Measurements from ENCODE around the gene MCCD1.

DNA sequence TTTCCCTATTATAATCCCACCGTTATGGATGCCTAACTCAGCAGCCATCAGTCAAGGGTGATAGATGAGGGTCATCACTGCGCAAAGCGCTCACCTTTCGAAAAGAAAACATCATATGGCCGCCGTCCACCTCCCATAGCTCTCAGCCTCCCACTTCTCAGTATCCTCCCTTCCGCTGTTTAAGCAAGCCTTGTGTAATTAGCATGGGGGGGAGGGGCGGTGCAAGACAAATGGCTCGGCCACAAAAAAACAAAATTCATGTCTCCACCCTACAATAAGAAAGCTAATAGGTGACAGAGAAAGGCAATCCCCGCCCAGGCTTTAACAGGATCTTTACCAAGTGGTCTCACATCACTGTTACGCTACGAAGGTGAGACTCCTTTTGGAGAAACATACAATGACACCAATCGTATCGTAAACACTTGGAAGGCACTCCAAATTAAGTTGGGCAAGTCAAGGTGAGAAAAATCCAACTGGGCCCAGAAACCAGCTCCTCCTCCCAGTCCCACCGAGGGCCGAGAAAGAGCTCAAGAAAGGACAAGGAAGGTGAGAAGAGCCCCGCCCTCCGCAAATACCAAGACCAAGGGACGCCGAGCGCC, 12.4 kb downstream of the MCCD1 start:
- TF ChIP-seq, protein P1, sequence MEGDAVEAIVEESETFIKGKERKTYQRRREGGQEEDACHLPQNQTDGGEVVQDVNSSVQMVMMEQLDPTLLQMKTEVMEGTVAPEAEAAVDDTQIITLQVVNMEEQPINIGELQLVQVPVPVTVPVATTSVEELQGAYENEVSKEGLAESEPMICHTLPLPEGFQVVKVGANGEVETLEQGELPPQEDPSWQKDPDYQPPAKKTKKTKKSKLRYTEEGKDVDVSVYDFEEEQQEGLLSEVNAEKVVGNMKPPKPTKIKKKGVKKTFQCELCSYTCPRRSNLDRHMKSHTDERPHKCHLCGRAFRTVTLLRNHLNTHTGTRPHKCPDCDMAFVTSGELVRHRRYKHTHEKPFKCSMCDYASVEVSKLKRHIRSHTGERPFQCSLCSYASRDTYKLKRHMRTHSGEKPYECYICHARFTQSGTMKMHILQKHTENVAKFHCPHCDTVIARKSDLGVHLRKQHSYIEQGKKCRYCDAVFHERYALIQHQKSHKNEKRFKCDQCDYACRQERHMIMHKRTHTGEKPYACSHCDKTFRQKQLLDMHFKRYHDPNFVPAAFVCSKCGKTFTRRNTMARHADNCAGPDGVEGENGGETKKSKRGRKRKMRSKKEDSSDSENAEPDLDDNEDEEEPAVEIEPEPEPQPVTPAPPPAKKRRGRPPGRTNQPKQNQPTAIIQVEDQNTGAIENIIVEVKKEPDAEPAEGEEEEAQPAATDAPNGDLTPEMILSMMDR (IDR thresholded peaks at IDR 0.05): no peak
- TF ChIP-seq POLR2A (IDR thresholded peaks at IDR 0.05): no peak
